Adipocyte (in vitro differentiated cells): Measurements from ENCODE around the gene CD47.

Experiments used
- DNase-seq: peaks from one replicate; pipeline ENCODE4 v3.0.0-alpha.2; 2015; ENCODE audit warnings: low read depth
- H3K27me3 ChIP-seq: replicated peaks from 2 replicates; pipeline ENCODE4 v1.7.0; 2013; ENCODE audit warnings: mild to moderate bottlenecking, low read length, moderate library complexity; ENCODE audit not compliant: control insufficient read depth, insufficient read depth
- H3K36me3 ChIP-seq: 2 replicates; pipeline ENCODE4 v1.7.0; 2013; ENCODE audit warnings: low read length, mild to moderate bottlenecking, moderate library complexity; ENCODE audit not compliant: control insufficient read depth, insufficient read depth, severe bottlenecking
- H3K4me1 ChIP-seq: 2 replicates; pipeline ENCODE4 v1.7.0; 2013; ENCODE audit warnings: mild to moderate bottlenecking, low read length, moderate library complexity; ENCODE audit not compliant: control insufficient read depth, insufficient read depth
- H3K4me3 ChIP-seq: 2 replicates; pipeline ENCODE4 v1.7.0; 2013; ENCODE audit warnings: mild to moderate bottlenecking, low read length, moderate library complexity
- H3K9ac ChIP-seq: 2 replicates; pipeline ENCODE4 v1.7.0; 2013; ENCODE audit warnings: mild to moderate bottlenecking, low read length, moderate library complexity
- H3K9me3 ChIP-seq: 2 replicates; pipeline ENCODE4 v1.7.0; 2013; ENCODE audit warnings: mild to moderate bottlenecking, low read length, moderate library complexity; ENCODE audit not compliant: control insufficient read depth

CD47 gene

DNA sequence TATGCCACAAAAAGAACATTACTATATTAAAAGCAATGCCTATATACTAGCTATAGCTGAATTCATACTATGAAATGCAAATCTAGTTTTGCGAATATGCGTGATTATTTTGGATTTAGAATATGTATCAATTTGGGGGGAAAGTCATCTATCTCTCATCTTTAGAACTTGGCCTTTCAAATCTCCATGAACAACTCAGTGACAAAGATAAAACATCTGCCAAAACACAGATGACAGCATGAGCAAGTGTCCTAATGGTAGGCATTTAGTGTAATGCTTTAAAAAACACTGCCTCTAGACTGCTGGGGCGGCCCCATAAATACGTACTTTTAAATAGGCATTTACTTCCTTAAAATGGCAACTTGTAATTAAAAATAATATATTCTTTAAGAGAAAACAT, 2.7 kb downstream of the CD47 start:
- no peak for DNase-seq
- Histone ChIP-seq H3K36me3 (no peaks in the 10 kb centered on the region), H3K4me3 (peak overlapping the region; percentile 94), H3K9ac (no peak overlapping the region), H3K9me3 (no peaks in the 10 kb centered on the region), H3K4me1 (peaks cover 27% of the 10 kb centered on the region), H3K27me3 (no peaks in the 10 kb centered on the region)

DNA sequence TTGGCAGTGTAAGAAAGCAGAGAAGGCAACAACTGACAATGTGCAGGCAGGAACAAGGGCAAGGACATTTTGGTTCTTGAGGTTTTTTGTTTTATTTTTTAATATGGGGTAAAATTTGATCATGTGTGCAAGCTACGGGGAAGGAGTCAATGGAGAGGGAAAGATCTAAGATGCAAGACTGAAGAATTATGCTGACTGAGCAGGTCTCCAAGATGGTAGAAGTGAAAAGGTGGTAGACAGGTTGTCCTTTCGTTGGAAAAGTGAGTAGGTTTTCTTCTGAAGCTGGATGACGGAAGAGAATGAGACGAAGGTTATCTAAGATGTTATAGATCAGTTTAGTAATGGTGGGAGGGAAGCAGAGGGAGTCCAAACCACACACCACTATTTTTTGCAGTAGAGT, 4.2 kb downstream of the CD47 start:
- no peaks in the 10 kb centered on the region for H3K9me3 ChIP-seq
- no peak overlapping the region for H3K9ac ChIP-seq
- no peak overlapping the region for H3K4me3 ChIP-seq
- peaks cover 22% of the 10 kb centered on the region for H3K4me1 ChIP-seq
- DNase-seq, result no peak
- no peaks in the 10 kb centered on the region for H3K36me3 ChIP-seq
- H3K27me3 ChIP-seq, result no peaks in the 10 kb centered on the region

DNA sequence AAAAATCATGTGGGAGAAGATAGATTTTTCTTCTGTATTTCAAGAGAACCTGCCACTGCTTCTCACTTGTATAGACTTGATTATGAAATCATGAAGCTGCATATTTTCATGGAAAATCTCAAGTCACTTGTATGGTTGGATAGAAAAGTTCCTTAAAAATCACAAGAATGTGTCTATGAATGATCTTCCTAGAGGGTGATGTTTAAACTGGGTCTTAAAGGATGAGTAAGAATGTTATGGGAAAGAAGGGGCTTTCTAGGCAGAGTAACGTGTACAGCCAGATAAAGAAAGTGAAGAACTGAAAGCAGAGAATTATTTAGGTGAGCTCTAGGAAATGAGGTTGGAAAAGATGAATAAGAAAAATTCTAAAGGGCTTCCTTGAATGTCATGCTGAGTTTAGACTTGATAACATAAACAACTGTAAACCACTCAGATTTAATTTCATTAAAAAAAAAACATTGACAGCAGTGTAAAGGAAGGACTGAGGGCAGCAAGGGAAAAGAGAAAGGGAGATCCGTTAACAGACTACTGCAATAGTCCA, 5.0 kb downstream of the CD47 start:
- H3K4me1 ChIP-seq, result peaks cover 19% of the 10 kb centered on the region
- H3K36me3 ChIP-seq, result no peaks in the 10 kb centered on the region
- H3K27me3 ChIP-seq, result no peaks in the 10 kb centered on the region
- no peaks in the 10 kb centered on the region for H3K9me3 ChIP-seq
- H3K4me3 ChIP-seq, result no peak overlapping the region
- no peak overlapping the region for H3K9ac ChIP-seq
- peak; percentile 44 for DNase-seq

DNA sequence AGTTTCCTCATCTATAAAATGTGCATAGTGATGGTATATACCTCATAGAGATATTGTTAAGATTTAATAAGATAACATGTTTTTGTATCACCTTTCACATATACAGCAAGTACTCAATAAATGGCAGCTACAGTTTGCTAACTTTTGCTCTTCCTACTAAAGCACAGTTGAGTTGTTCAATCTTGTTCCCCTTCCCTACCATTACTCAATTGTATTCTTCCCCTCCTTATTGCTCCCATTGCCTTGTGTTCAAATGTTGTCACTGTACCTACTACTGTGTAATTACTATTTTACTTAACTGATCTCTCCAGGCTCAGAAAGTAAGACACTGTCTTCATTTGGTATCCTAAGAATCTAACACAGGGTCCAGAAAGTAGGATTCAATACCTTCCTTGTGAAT, 5.5 kb downstream of the CD47 start:
- Histone ChIP-seq H3K9me3 (no peaks in the 10 kb centered on the region), H3K4me1 (peaks cover 19% of the 10 kb centered on the region), H3K27me3 (no peaks in the 10 kb centered on the region), H3K4me3 (no peak overlapping the region), H3K9ac (no peak overlapping the region), H3K36me3 (no peaks in the 10 kb centered on the region)
- no peak for DNase-seq

DNA sequence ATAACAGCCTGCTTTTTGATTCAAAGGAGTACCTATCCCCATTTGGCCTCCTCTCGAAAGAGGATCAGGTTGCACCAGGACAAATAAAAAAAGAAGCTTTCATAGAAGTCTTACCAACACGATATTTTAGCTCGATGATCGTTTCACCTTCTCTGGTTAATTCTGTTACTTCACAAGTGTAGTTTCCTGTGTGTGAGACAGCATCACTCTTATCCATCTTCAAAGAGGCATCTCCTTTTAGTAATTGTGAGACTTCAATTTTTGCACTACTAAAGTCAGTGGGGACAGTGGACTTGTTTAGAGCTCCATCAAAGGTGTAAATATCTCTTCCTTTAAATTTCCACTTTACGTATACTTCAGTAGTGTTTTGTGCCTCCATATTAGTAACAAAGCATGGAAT, 11.0 kb downstream of the CD47 start:
- Histone ChIP-seq H3K9me3 (no peaks in the 10 kb centered on the region), H3K4me1 (no peaks in the 10 kb centered on the region), H3K27me3 (no peaks in the 10 kb centered on the region), H3K36me3 (peaks cover 5% of the 10 kb centered on the region), H3K9ac (no peak overlapping the region), H3K4me3 (no peak overlapping the region)
- no peak for DNase-seq

DNA sequence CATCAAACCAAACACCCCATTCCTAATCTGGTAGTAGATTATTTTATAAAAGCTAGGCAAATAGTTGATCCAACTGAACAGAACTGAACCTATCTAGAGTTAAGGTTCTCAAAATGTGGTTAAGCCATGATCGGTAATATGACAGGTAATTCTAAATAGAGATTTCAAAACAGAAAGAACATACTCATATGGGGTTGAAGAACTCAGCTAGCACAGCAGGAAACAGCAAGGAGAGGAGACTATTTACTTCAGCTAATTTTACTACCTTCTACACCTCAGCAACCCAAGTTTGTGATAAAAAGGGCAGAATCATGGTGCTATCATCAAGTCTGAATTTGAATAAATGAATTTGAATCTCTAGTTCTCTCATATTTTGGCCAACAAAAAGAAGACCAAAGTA, 11.8 kb downstream of the CD47 start:
- H3K36me3 ChIP-seq, result peaks cover 5% of the 10 kb centered on the region
- no peaks in the 10 kb centered on the region for H3K27me3 ChIP-seq
- no peaks in the 10 kb centered on the region for H3K4me1 ChIP-seq
- DNase-seq, result no peak
- no peak overlapping the region for H3K9ac ChIP-seq
- no peak overlapping the region for H3K4me3 ChIP-seq
- no peaks in the 10 kb centered on the region for H3K9me3 ChIP-seq

DNA sequence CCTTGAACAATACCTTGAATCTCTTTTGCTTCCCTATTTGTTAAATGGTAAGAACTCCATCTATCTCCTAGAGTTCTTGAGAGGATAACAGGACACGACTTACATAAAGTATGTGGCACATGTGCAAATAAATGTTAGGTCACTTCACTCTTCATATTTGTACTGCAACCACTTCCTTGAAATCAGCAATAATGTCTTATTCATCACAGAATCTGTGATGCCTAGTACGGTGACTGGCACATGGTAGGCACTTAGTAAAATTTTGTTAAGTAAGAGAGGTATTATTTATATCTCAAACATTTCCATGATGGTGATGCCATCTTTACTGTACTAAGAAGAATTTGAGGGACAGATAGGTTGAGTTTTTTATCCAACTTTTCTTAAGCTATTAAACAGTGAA, 14.3 kb downstream of the CD47 start:
- DNase-seq, result no peak
- no peaks in the 10 kb centered on the region for H3K27me3 ChIP-seq
- H3K36me3 ChIP-seq, result peaks cover 5% of the 10 kb centered on the region

DNA sequence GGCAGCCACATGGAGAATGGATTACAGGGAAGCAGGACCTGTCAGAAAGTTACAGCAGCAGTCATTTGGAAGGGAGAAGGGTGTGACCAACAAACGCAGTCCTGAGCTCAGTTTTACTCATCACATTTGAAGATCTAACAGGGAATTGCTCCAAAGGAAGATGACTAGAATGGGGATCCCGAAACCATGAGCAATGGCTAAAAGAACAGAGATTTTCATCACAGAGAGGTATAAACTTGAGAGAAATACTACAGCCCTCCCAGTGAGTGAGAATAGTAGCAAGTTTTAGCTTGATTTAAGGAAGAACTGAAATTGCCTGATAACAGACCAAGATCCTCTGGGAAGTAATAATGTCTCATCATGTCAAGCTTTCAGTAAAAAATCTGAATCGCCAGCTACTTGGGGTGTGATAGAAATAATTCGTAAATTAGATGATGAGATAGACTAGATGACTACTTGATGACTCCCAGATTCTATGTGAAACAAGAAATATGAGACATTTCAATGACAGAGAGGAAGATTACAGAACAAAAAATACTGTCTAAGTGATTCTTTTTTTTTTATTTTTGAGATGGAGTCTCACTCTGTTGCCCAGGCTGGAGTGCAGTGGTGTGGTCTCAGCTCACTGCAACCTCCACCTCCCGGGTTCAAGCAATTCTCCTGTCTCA, 16.9 kb downstream of the CD47 start:
- H3K36me3 ChIP-seq, result peaks cover 7% of the 10 kb centered on the region
- no peaks in the 10 kb centered on the region for H3K27me3 ChIP-seq
- H3K4me3 ChIP-seq, result no peak overlapping the region
- peaks cover 6% of the 10 kb centered on the region for H3K4me1 ChIP-seq
- no peak for DNase-seq
- H3K9me3 ChIP-seq, result no peaks in the 10 kb centered on the region
- no peak overlapping the region for H3K9ac ChIP-seq

More for the DNA sequence above, 14.3 kb downstream of the CD47 start:
- no peak overlapping the region for H3K9ac ChIP-seq
- H3K9me3 ChIP-seq, result no peaks in the 10 kb centered on the region
- H3K4me3 ChIP-seq, result no peak overlapping the region
- H3K4me1 ChIP-seq, result peaks cover 6% of the 10 kb centered on the region

DNA sequence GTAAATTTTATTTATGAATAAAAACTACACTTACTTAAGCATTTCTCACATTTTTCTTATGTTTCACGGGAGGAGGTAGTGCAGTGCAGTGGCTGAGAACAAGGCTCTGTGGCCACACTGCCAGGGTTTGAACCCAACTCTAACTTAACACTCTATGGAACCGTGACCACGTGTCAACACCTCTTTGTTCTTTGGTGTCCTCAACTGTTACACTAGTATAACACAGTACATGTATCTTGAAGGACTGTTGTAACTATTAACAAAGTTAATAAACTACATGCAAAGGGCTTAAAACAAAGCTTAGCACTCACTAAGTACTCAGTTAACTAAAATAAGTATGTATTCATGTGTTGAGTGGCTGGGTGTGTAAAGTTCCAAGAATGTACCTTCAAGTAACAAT, 19.5 kb downstream of the CD47 start:
- no peak overlapping the region for H3K9ac ChIP-seq
- no peak for DNase-seq
- peaks cover 24% of the 10 kb centered on the region for H3K36me3 ChIP-seq
- no peaks in the 10 kb centered on the region for H3K9me3 ChIP-seq
- no peaks in the 10 kb centered on the region for H3K27me3 ChIP-seq
- peaks cover 6% of the 10 kb centered on the region for H3K4me1 ChIP-seq
- H3K4me3 ChIP-seq, result no peak overlapping the region

DNA sequence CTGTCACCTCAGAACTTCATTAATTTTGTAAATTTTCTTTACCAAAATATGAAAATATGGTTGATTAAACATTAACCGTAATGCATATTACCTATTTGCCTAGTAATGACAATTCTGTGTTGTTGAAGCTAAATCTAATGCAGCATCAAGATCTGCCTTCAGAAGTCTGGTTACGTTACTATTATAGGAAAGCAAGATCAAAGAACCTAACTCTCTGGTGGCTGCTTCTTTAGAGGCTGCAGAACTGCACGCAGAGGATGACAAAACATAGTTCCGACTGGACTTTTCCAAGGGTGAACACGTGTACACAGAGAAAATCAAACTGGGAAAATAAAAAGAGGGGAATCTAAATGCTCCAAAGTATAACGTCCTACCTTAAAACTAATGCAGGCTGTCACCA, 20.5 kb downstream of the CD47 start:
- Histone ChIP-seq H3K36me3 (peaks cover 24% of the 10 kb centered on the region), H3K9ac (no peak overlapping the region), H3K9me3 (no peaks in the 10 kb centered on the region), H3K4me3 (no peak overlapping the region), H3K27me3 (no peaks in the 10 kb centered on the region), H3K4me1 (peaks cover 6% of the 10 kb centered on the region)
- DNase-seq, result no peak

DNA sequence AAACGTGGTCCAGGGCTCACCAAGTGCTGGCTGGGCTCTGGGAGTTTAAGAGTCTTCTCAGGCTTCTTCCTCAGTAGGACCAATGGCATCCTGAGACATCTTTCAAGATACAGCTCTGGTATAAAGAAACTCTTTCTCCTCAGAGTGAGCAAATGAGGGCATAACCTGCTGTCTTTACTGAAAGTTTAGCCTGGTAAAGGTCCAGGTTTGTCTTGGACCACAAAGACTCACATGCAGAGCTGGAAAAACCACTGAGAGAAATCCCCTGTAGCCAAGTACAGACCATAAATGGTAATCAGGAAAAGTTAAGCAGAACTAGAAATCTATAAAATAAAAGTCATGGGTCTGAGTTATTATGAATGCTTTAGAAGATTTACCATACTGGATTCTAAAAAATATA, 23.1 kb downstream of the CD47 start:
- Histone ChIP-seq H3K9me3 (no peaks in the 10 kb centered on the region), H3K4me1 (no peaks in the 10 kb centered on the region), H3K27me3 (no peaks in the 10 kb centered on the region), H3K9ac (no peak overlapping the region), H3K36me3 (peaks cover 24% of the 10 kb centered on the region), H3K4me3 (no peak overlapping the region)
- DNase-seq, result no peak

DNA sequence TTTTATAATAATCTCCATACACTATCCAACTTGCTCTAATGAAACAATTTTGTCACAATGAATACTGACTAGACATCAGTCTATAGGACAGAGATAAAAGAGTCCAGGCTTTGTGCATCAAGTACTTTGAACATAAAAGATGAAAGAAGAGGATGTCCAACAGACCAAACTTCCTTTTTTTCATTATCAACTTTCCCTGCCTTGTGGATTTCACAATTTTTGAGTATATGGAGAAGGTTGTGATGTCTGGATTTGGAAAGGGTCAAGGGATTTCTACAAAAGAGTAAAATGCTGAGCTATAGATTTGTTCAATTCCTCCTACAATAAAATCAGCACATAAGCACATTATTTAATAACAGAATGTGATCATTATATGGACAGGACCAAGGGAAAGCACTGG, 25.7 kb downstream of the CD47 start:
- Histone ChIP-seq H3K36me3 (peaks cover 24% of the 10 kb centered on the region), H3K9ac (no peak overlapping the region), H3K4me3 (no peak overlapping the region), H3K9me3 (no peaks in the 10 kb centered on the region), H3K4me1 (no peaks in the 10 kb centered on the region), H3K27me3 (no peaks in the 10 kb centered on the region)
- no peak for DNase-seq
